Neural progenitor cell (in vitro differentiated cells): ENCODE measurements around the gene CALB2.

Experiments
- EZH2 ChIP-seq: fragments of 200-600 bp; sonication (generic); IDR thresholded peaks from 2 replicates; pipeline ENCODE4 v1.6.1; 2017; ENCODE audit warnings: antibody characterized with exemption, mild to moderate bottlenecking, moderate library complexity
- EZH2phosphoT487 ChIP-seq: fragments of 200-600 bp; sonication (generic); IDR thresholded peaks from 2 replicates; pipeline ENCODE4 v1.6.1; 2017; ENCODE audit warnings: antibody characterized with exemption
- TF ChIP-seq, protein P1 (sequence below): fragments of 200-600 bp; sonication (generic); IDR thresholded peaks from 2 replicates; pipeline ENCODE4 v1.5.1; 2017; ENCODE audit warnings: antibody characterized with exemption, mild to moderate bottlenecking

- no peak for TF ChIP-seq EZH2phosphoT487
- TF ChIP-seq, protein P1, sequence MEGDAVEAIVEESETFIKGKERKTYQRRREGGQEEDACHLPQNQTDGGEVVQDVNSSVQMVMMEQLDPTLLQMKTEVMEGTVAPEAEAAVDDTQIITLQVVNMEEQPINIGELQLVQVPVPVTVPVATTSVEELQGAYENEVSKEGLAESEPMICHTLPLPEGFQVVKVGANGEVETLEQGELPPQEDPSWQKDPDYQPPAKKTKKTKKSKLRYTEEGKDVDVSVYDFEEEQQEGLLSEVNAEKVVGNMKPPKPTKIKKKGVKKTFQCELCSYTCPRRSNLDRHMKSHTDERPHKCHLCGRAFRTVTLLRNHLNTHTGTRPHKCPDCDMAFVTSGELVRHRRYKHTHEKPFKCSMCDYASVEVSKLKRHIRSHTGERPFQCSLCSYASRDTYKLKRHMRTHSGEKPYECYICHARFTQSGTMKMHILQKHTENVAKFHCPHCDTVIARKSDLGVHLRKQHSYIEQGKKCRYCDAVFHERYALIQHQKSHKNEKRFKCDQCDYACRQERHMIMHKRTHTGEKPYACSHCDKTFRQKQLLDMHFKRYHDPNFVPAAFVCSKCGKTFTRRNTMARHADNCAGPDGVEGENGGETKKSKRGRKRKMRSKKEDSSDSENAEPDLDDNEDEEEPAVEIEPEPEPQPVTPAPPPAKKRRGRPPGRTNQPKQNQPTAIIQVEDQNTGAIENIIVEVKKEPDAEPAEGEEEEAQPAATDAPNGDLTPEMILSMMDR = no peak
- no peak for TF ChIP-seq EZH2
Measured at GRCh38 chr16:71402674-71403073, 44.2 kb downstream of the CALB2 start.
